IMR-90 (cell line): ENCODE results near the gene NKD1. TPM values are rescaled to one million over a fixed set of nuclear protein-coding genes. Genes with fewer than 3 reads are reported as not detected.

Experiments used
- ATAC-seq: fragments of 200-7000 bp; cut with Tn5 transposase; 2 replicates; pipeline ENCODE4 v1.9.1; 2020; ENCODE audit warnings: low read depth, mild to moderate bottlenecking, moderate library complexity
- BruUV-seq: library from RNA; stranded (reverse); fragments of 400-500 nt; replicated peaks from 2 replicates; lab custom pipeline; 2021; lab: Mats Ljungman, UMichigan
- CTCF ChIA-PET: fragments of 300-600 bp; formaldehyde crosslinking; extraction: SDS; loops from one replicate; lab custom pipeline; 2021; ENCODE audit warnings: antibody characterized with exemption; lab: Yijun Ruan, JAX
- POLR2A ChIA-PET: fragments of 300-600 bp; sonication (Branson Sonifier 250); formaldehyde crosslinking; loops from one replicate; lab custom pipeline; 2022; ENCODE audit warnings: antibody characterized with exemption; ENCODE audit not compliant: unreplicated experiment; lab: Charles Lee
- DNase-seq: peaks from one replicate; pipeline ENCODE4 v3.0.0; 2013
- H2AFZ ChIP-seq: replicated peaks from 2 replicates; pipeline ENCODE3; 2013; ENCODE audit warnings: low read length, mild to moderate bottlenecking; ENCODE audit not compliant: poor library complexity
- H2AK5ac ChIP-seq: 2 replicates; pipeline ENCODE4 v1.6.1; 2013; ENCODE audit warnings: low read depth, low read length, inconsistent platforms
- H2AK9ac ChIP-seq: replicated peaks from 2 replicates; pipeline ENCODE3; 2013; ENCODE audit warnings: mild to moderate bottlenecking, low read depth, low read length, moderate library complexity; ENCODE audit not compliant: poor library complexity
- H2BK120ac ChIP-seq: 2 replicates; pipeline ENCODE4 v1.6.1; 2013; ENCODE audit warnings: low read depth, low read length, inconsistent platforms
- H2BK15ac ChIP-seq: 3 replicates; pipeline ENCODE4 v1.6.1; 2013; ENCODE audit warnings: low read depth, low read length, inconsistent platforms
- H2BK20ac ChIP-seq: 2 replicates; pipeline ENCODE4 v1.6.1; 2013; ENCODE audit warnings: low read depth, mild to moderate bottlenecking, inconsistent platforms, low read length, moderate library complexity
- H2BK5ac ChIP-seq: 2 replicates; pipeline ENCODE4 v1.6.1; 2013; ENCODE audit warnings: mild to moderate bottlenecking, low read depth, low read length, inconsistent platforms; ENCODE audit not compliant: poor library complexity, severe bottlenecking
- H3K14ac ChIP-seq: replicated peaks from 2 replicates; pipeline ENCODE4 v1.6.1; 2013; ENCODE audit warnings: low read depth, low read length, inconsistent platforms
- H3K18ac ChIP-seq: 2 replicates; pipeline ENCODE4 v1.6.1; 2013; ENCODE audit warnings: low read depth, low read length, control low read depth
- H3K23ac ChIP-seq: 2 replicates; pipeline ENCODE4 v1.6.1; 2013; ENCODE audit warnings: low read depth, low read length, inconsistent platforms
- H3K27ac ChIP-seq: 2 replicates; pipeline ENCODE4 v1.5.1; 2013; ENCODE audit warnings: mild to moderate bottlenecking, control low read depth, low read length; ENCODE audit not compliant: insufficient read depth
- H3K27me3 ChIP-seq: 2 replicates; pipeline ENCODE4 v1.6.1; 2013; ENCODE audit warnings: low read length; ENCODE audit not compliant: control insufficient read depth, insufficient read depth
- H3K36me3 ChIP-seq: 2 replicates; pipeline ENCODE4 v1.6.1; 2013; ENCODE audit warnings: low read length, mixed read lengths; ENCODE audit not compliant: control insufficient read depth, insufficient read depth
- H3K4ac ChIP-seq: 2 replicates; pipeline ENCODE4 v1.6.1; 2013; ENCODE audit warnings: low read depth, low read length, inconsistent platforms
- H3K4me1 ChIP-seq: 2 replicates; pipeline ENCODE4 v1.6.1; 2013; ENCODE audit warnings: low read length, mixed read lengths; ENCODE audit not compliant: control insufficient read depth, insufficient read depth
- H3K4me2 ChIP-seq: 2 replicates; pipeline ENCODE4 v1.6.1; 2013; ENCODE audit warnings: low read depth, mild to moderate bottlenecking, control low read depth, low read length, moderate library complexity
- H3K4me3 ChIP-seq: 2 replicates; pipeline ENCODE4 v1.5.1; 2013; ENCODE audit warnings: low read depth, mild to moderate bottlenecking, control low read depth, low read length, moderate library complexity; ENCODE audit not compliant: insufficient read depth
- H3K56ac ChIP-seq: 2 replicates; pipeline ENCODE4 v1.6.1; 2013; ENCODE audit warnings: low read length, inconsistent platforms; ENCODE audit not compliant: insufficient read depth; ENCODE audit errors: extremely low read depth
- H3K79me1 ChIP-seq, 2 experiments: 2 replicates each; pipeline ENCODE4 v1.6.1; 2013; ENCODE audit warnings: low read length in 2 of 2, inconsistent platforms in 1 of 2, low read depth in 1 of 2
- H3K9ac ChIP-seq: 2 replicates; pipeline ENCODE4 v1.6.1; 2013; ENCODE audit warnings: low read depth, low read length, control low read depth
- H3K9me1 ChIP-seq: 2 replicates; pipeline ENCODE4 v1.6.1; 2013; ENCODE audit warnings: low read length, inconsistent platforms; ENCODE audit not compliant: insufficient read depth
- H3K9me3 ChIP-seq: 2 replicates; pipeline ENCODE4 v1.6.1; 2013; ENCODE audit warnings: low read length; ENCODE audit not compliant: control insufficient read depth, insufficient read depth
- H4K20me1 ChIP-seq: 2 replicates; pipeline ENCODE4 v1.6.1; 2013; ENCODE audit warnings: low read length, inconsistent platforms; ENCODE audit not compliant: insufficient read depth
- H4K5ac ChIP-seq: 2 replicates; pipeline ENCODE4 v1.6.1; 2013; ENCODE audit warnings: mild to moderate bottlenecking, low read depth, low read length, control low read depth
- H4K8ac ChIP-seq, 2 experiments: 2 replicates each; pipeline ENCODE4 v1.6.1; 2013; ENCODE audit warnings: low read depth in 2 of 2, low read length in 2 of 2, control low read depth in 1 of 2, inconsistent platforms in 1 of 2
- H4K91ac ChIP-seq: 2 replicates; pipeline ENCODE4 v1.6.1; 2013; ENCODE audit warnings: low read depth, low read length, inconsistent platforms; ENCODE audit not compliant: insufficient read depth
- CEBPB ChIP-seq: IDR thresholded peaks from 2 replicates; pipeline ENCODE4 v1.6.1; 2012; ENCODE audit warnings: low read depth, low read length, improper control_type of control experiment
- FOS ChIP-seq: fragments of 150-350 bp; IDR thresholded peaks from 2 replicates; pipeline ENCODE4 v1.6.1; 2016; ENCODE audit warnings: low read depth, low read length
- MAFK ChIP-seq: IDR thresholded peaks from 2 replicates; pipeline ENCODE4 v1.6.1; 2012; ENCODE audit warnings: low read depth, low read length, improper control_type of control experiment
- MXI1 ChIP-seq: IDR thresholded peaks from 2 replicates; pipeline ENCODE4 v1.6.1; 2012; ENCODE audit warnings: low read depth, mild to moderate bottlenecking, low read length, moderate library complexity, borderline replicate concordance
- NFE2L2 ChIP-seq: fragments of 150-350 bp; IDR thresholded peaks from 2 replicates; pipeline ENCODE4 v1.6.1; 2016; ENCODE audit warnings: low read depth, mild to moderate bottlenecking, low read length
- POLR2A ChIP-seq: IDR thresholded peaks from 2 replicates; pipeline ENCODE4 v1.6.1; 2012; ENCODE audit warnings: mild to moderate bottlenecking, low read depth, low read length
- RAD21 ChIP-seq: IDR thresholded peaks from 2 replicates; pipeline ENCODE4 v1.6.1; 2012; ENCODE audit warnings: low read length, improper control_type of control experiment
- RFX5 ChIP-seq: IDR thresholded peaks from 2 replicates; pipeline ENCODE4 v1.8.0; 2012; ENCODE audit warnings: low read depth, mild to moderate bottlenecking, low read length, moderate library complexity
- WGBS, 2 experiments: methylation state at CpG; one replicate each; pipeline versions ENCODE4 v1.1.5 to v1.1.7; 2013; ENCODE audit warnings: missing lambda C conversion rate in 2 of 2; ENCODE audit not compliant: insufficient read length in 1 of 2; ENCODE audit errors: extremely low coverage in 2 of 2; 5-methylcytosine and 5-hydroxymethylcytosine counted together
- dilution Hi-C: fragments of 300-500 bp; cut with HindIII; formaldehyde crosslinking; loops from one replicate; pipeline ENCODE4 v1.14.3; 2018; ENCODE audit warnings: low sequenced_read_pairs; ENCODE audit not compliant: unreplicated experiment
- in situ Hi-C: fragments of 300-500 bp; cut with MboI; formaldehyde crosslinking; loops from 3 replicates; pipeline ENCODE4 v1.14.3; 2019; ENCODE audit warnings: low sequenced_read_pairs, inconsistent platforms, mixed read lengths
- intact Hi-C: fragments of 100-400 bp; cut with micrococcal nuclease; formaldehyde crosslinking; loops from 2 replicates; pipeline ENCODE4 v1.10.0; 2022
- polyA plus RNA-seq, 3 experiments: library from polyadenylated mRNA; depleted of rRNA; stranded (reverse); fragments of >200 nt; gene quantifications; 2 replicates each; pipeline ENCODE4 v1.2.3, GENCODE V29; 2012; ENCODE audit warnings: low replicate concordance in 1 of 3
- total RNA-seq: library from RNA; depleted of rRNA; stranded (reverse); fragments of >200 nt; gene quantifications from 2 replicates; pipeline ENCODE4 v1.2.3, GENCODE V29; 2012
- TF ChIP-seq, protein P1 (sequence below): fragments of 150-350 bp; IDR thresholded peaks from 2 replicates; pipeline ENCODE4 v1.6.1; 2017; ENCODE audit warnings: mild to moderate bottlenecking, antibody characterized with exemption, low read length, low read depth
- TF ChIP-seq, protein P2 (sequence below): fragments of 150-350 bp; IDR thresholded peaks from 2 replicates; pipeline ENCODE4 v1.6.1; 2016; ENCODE audit warnings: low read depth, mild to moderate bottlenecking, low read length, moderate library complexity, borderline replicate concordance
- TF ChIP-seq, protein P3 (sequence below): conservative IDR thresholded peaks from 2 replicates; pipeline ENCODE4 v1.5.1; 2012; ENCODE audit warnings: mild to moderate bottlenecking, low read depth, low read length, improper control_type of control experiment

The NKD1 gene
- total and polyA plus RNA-seq, 2 of the 4 experiments (the other 2 are of a cell fraction): not detected

DNA sequence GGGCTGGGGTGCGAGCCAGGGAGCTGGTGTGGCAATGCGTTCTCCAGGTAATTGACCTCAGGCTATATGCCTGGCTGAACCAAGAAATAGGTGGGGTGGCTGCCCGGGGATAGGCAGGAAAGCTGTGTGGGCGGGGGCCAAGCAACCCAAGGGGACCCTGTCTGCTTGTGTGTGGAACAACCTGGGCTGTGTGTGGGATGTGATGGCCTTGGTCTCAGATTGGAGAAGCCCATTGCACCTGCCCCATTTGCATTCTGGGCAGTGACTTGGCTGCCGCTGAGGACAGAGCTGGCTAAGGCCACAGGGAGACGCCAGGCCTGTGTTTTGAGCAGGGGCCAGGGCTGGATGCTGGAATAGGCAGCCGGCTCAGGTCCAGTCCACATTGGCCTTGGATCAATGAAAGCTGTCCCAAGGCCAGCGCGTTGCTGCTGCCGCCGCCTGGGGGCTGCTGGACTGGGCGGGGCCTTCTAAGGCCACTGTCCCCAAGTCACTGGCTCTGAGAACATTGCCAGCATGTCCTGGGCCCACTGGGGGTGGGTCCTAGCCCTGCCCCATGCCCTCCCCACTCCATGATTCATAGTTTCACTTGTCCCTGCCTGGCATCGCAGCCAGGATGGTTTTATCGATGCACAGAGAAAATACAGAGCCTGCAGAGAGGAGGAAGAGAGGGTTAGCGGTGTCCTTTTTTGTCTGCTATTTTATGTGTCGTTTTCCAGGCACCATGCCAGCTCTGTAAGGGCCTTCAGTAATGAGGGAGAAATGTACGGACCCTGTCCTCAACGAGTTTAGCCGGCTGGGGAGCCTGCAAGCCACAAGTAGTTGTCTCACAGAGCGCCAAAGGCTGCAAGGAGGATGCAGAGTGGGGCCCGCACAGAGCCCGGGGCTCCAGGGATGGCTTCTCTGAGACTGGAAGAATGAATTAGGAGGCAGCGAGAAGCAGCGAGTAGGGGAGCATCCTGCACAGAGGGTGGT lies 43.9 kb downstream of the NKD1 start (continued):
- TF ChIP-seq, protein P1, sequence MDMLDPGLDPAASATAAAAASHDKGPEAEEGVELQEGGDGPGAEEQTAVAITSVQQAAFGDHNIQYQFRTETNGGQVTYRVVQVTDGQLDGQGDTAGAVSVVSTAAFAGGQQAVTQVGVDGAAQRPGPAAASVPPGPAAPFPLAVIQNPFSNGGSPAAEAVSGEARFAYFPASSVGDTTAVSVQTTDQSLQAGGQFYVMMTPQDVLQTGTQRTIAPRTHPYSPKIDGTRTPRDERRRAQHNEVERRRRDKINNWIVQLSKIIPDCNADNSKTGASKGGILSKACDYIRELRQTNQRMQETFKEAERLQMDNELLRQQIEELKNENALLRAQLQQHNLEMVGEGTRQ: no peak
- no peak for TF ChIP-seq RFX5

DNA sequence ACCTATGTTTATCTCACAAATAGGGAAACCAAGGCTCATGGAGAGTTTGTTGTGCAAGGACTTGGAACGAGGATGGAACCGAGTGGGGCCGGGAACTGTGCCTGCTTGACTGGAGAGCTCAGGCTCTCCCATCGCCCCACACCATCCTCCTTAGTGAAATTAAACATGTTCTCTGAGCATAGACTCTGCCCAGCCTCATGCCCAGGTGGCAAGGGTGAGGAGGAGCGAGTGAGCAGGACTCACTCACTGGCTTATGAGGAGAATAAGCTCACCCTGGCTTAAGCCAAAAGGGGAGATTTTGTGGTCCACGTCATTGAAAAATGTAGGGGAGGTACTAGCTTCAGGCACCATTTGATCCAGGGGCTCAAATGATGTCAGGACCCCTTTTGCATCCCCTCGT lies 44.8 kb downstream of the NKD1 start:
- intact Hi-C loops (loop anchor here (5.0 kb wide), 1 partner anchor 214 kb away; no protein-coding TSS in a partner anchor), in situ Hi-C loops (no loop called here), dilution Hi-C loops (no loop called here)
- Histone ChIP-seq H2BK120ac (no peak overlapping the region), H4K5ac (no peak overlapping the region), H3K18ac (no peak overlapping the region), H3K27ac (no peak overlapping the region), H4K8ac (no peak overlapping the region), H3K4me2 (no peak overlapping the region), H3K4me1 (no peaks in the 10 kb centered on the region), H3K4ac (no peak overlapping the region), H2BK20ac (no peak overlapping the region), H3K79me1 (no peaks in the 10 kb centered on the region), H3K23ac (no peak overlapping the region), H3K9me1 (no peaks in the 10 kb centered on the region), H3K27me3 (peaks cover 10% of the 10 kb centered on the region), H4K20me1 (no peaks in the 10 kb centered on the region), H2AK5ac (no peak overlapping the region), H3K9me3 (no peaks in the 10 kb centered on the region), H2AFZ (no peak overlapping the region), H2BK15ac (no peak overlapping the region), H2BK5ac (no peak overlapping the region), H3K14ac (no peak overlapping the region), H3K9ac (no peak overlapping the region), H3K4me3 (no peak overlapping the region), H4K91ac (no peak overlapping the region), H3K36me3 (no peaks in the 10 kb centered on the region), H2AK9ac (no peak overlapping the region), H3K56ac (no peak overlapping the region)
- DNase-seq (no peak), ATAC-seq (no peak)
- 60% methylated on average over 1 of the region's 7 CpGs; no CpG with 5 or more reads in 1 of the 2 experiments for WGBS, 2 experiments
- BruUV-seq: no TSS peak
- ChIA-PET CTCF (interaction anchor here (0.6 kb wide), 1 partner anchor 1193 kb away, joined by 4 read pairs; no protein-coding TSS in a partner anchor), POLR2A (no interaction called here)
- TF ChIP-seq NFE2L2 (no peak), FOS (no peak), POLR2A (no peak), MAFK (no peak), CEBPB (no peak), RAD21 (no peak), MXI1 (no peak)
- TF ChIP-seq, protein P2, sequence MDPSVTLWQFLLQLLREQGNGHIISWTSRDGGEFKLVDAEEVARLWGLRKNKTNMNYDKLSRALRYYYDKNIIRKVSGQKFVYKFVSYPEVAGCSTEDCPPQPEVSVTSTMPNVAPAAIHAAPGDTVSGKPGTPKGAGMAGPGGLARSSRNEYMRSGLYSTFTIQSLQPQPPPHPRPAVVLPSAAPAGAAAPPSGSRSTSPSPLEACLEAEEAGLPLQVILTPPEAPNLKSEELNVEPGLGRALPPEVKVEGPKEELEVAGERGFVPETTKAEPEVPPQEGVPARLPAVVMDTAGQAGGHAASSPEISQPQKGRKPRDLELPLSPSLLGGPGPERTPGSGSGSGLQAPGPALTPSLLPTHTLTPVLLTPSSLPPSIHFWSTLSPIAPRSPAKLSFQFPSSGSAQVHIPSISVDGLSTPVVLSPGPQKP: no peak
- TF ChIP-seq, protein P1: no peak
- TF ChIP-seq, protein P3, sequence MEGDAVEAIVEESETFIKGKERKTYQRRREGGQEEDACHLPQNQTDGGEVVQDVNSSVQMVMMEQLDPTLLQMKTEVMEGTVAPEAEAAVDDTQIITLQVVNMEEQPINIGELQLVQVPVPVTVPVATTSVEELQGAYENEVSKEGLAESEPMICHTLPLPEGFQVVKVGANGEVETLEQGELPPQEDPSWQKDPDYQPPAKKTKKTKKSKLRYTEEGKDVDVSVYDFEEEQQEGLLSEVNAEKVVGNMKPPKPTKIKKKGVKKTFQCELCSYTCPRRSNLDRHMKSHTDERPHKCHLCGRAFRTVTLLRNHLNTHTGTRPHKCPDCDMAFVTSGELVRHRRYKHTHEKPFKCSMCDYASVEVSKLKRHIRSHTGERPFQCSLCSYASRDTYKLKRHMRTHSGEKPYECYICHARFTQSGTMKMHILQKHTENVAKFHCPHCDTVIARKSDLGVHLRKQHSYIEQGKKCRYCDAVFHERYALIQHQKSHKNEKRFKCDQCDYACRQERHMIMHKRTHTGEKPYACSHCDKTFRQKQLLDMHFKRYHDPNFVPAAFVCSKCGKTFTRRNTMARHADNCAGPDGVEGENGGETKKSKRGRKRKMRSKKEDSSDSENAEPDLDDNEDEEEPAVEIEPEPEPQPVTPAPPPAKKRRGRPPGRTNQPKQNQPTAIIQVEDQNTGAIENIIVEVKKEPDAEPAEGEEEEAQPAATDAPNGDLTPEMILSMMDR: no peak
